Measurements from ENCODE around the gene HSPA4.
"Not testable (repeated sequence)": the region's sequence is repeated elsewhere in the genome, so short reads cannot be mapped to it uniquely, and the experiment has no call there.

Gene HSPA4

DNA sequence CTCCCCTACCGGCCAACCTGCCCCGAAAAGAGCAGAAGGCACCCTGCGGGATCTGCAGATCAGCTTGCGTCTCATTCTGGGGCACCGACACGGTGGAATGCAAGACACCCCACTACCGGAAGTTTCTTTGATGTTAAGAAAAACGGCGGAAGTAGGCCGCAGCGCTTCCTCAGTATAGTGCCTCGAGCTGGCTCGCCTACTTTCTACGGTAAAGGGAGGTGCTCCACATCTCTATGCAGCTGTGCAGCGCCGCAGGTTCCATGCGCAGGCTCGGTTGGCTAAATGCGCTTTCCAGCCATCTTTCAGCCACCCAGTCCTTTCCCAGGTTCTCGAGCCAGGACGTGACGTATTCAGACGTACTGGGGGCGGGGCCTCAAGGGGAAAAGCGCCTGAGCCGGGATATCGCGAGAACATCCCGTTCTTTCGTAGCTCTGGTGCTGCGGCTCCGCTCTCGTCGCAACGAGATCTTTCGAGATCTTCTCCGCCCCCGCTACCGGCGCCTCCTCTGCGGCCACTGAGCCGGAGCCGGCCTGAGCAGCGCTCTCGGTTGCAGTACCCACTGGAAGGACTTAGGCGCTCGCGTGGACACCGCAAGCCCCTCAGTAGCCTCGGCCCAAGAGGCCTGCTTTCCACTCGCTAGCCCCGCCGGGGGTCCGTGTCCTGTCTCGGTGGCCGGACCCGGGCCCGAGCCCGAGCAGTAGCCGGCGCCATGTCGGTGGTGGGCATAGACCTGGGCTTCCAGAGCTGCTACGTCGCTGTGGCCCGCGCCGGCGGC, at the start of gene HSPA4:
TSS of gene HSPA4 (plus strand) at position 472 of the 775 bp plus-strand sequence. CDS start at position 710, 238 bp downstream.
- peak; percentile 98 for DNase-seq

DNA sequence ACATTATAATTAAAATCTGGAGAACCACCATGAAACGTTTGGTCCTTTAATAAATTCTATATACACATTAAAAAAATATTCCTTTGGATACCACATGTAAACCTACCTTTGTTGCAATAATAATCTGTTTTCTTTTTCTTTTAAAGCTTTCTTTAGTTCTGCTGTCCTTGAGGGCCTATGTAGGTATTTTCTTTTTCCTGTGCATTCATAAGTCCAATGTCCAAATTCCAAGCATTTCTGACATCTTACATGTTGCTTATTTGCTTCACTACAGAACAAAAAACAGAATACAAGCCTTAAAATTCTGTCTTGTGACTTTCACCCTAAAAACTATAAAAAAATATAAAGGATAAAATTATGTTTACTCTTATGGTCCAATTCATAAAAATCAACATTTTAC, 45.2 kb upstream of the HSPA4 start:
- DNase-seq: no peak

DNA sequence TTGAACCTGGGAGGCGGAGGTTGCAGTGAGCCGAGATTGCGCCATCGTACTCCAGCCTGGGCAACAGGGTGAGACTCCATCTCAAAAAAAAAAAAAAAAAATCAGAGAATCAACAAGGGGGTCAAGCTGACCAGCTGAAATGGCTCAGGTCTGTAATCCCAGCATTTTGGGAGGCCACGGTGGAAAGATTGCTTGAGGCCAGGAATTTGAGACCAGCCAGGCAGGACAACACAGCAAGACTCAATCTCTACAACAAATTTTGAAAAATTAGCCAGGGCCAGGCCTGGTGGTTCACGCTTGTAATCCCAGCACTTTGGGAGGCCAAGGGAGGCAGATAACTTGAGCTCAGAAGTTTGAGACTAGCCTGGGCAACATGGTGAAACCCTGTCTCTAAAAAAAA, 43.4 kb upstream of the HSPA4 start:
- not testable (repeated sequence) for DNase-seq

DNA sequence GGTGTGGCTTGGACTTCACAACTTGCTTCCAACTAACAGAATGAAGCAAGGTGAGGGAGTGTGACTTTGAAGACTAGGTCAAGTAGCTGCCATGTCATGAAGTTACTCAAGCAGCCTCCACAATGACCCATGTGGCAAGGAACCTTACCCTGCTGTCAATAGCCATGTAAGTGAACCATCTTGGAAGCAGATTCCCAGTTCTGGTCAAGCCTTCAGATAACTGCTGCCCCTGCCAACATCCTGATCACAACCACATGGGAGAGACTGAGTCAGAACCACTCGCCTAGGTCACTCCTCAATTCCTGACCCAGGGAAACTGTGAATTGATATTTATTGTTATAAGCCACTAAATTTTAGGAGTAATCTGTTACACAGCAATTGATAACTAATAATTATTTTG, 36.3 kb upstream of the HSPA4 start:
- no peak for DNase-seq

DNA sequence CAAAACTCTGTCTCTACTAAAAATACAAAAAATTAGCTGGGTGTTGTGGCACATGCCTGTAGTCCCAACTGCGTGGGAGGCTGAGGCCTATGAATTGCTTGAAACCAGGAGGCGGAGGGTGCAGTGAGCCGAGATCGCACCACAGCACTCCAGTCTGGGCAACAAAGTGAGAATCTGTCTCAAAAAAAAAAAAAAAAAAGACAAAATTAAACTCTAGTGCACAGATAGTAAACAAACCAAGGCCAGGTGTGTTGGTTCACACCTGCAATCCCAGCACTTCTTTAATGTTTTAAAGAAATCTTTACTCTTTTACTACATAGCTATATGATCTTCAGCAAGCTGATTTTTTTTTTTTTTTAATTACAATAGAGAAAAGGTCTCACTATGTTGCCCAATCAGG, 33.8 kb upstream of the HSPA4 start:
- DNase-seq: no peak

DNA sequence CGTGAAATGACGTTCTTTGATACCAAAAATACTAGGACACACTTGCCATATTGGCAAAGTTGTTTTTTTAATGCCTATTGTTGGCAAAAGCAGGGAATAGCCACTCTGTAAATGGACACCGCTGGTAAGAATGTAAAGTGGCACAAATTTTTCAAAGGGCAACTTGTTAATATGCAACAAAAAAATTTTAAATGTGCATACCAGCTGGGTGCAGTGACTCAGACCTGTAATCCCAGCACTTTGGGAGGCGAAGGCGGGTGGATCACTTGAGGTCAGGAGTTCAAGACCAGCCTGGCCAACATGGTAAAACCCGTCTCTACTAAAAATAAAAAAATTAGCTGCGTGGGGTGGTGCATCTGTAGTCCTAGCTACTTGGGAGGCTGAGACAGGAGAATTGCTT, 32.3 kb upstream of the HSPA4 start:
- not testable (repeated sequence) for DNase-seq

DNA sequence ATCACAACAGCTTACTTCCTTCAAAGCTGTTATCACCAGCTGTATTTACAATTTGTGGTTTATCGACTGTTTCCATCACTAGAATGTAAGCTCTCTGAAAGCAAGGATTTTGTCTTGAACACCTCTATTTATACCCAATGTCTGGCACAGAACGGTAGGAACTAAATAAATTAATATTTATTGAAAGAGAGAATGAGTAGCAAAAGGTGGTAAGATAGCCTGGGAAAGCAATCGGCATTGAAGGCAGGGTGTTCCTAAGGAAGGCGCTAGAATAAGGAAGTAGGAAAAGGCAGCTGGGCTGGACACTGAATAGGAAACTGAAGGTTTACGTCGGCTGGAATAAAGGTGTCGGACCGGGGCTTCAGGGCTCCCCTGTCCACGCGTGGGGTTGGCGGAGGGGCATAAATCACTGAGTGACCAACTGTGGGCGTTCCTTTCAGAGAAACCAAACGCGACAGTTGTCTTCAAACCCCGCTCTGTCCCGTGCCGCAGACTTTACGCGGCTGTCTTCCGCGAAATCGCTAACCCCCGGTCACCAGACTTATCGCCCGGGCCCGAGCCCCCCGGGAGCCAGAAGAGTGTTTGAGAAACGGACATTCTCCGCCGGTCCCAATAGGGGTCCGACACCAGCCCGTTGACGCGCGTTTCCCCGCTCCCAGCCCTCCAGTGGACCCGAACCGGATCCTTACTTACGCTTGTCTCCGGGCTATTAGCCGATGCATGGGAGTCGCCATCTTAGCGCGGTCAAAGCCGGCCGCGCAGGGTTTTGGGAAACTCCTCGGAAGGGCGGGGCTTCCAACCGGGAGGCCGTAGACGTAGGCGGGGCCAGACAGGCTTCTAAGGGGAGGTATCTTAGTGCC, 25.8 kb upstream of the HSPA4 start, which contains the start of gene ZCCHC10:
TSS of gene ZCCHC10 (minus strand) at position 746 of the 860 bp plus-strand sequence. CDS start at position 734, 12 bp downstream.
- DNase-seq: peak; percentile 93

DNA sequence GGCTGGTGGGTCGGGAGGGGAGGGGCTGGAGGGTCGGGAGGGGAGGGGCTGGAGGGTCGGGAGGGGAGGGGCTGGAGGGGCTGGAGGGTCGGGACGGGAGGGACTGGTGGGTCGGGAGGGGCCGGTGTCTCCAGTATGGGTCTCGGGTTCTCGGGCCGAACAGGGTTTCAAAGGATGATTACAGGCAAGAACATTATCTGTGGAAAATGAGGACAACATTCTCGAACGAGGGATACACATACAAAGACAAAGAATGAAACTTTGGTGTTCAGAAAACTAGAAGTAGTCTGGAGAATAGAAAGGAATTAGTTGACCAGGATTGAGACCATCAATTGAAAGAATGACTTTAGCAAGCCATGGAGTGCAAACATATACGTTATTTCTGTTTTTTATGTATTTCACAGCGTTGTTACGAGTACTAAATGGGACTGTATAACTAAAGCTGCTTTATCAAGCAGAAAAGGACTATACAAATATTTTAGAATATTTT, 25.1 kb upstream of the HSPA4 start:
- DNase-seq: no peak

DNA sequence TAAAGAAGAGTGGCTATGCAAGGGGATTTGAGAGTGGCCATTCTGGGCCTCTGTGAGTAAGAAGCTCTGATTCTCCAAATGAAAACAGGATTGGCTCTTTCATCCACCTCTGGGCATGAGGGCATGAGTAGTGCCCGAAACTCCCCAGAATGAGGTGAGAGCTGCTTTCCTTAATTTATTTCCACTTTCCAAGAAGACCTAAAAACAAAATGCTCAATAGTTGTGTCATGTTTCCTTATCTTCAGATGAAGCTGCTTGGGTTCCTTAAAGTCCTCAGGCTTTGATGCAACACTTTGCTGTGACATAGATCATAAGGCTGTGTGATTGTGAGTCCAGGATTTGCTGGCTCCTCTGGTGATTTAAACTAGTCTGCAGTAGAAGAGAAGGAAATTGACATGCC, 22.4 kb upstream of the HSPA4 start:
- DNase-seq: no peak

DNA sequence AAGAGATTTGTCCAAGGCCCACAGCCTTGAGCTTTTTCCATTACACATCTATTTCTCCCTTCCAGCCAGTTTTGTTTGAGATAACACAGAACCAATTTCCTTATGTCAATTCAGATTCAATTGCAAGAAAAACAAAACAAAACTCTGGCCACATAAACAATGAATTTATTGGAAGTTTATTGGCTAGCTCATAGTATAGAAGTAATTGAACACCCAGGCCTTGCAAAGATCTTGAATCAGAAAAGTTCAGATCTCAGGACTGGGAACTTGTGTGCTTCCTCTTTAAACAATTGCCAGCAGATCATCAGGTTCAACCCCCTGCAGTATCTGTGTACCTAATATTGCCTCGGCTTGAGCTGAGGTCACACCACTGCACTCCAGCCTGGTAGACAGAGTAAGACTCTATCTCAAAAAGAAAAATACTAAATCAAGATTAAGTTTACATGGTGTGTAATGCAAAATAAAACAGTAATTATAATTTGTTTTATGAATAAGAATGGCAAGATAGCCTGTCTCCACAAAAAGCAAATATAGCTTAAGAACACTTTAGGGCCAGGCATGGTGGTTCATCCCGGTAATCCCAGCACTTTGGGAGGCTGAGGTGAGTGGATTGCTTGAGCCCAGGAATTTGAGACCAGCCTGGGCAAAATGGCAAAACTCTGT, 21.3 kb upstream of the HSPA4 start:
- DNase-seq: no peak

DNA sequence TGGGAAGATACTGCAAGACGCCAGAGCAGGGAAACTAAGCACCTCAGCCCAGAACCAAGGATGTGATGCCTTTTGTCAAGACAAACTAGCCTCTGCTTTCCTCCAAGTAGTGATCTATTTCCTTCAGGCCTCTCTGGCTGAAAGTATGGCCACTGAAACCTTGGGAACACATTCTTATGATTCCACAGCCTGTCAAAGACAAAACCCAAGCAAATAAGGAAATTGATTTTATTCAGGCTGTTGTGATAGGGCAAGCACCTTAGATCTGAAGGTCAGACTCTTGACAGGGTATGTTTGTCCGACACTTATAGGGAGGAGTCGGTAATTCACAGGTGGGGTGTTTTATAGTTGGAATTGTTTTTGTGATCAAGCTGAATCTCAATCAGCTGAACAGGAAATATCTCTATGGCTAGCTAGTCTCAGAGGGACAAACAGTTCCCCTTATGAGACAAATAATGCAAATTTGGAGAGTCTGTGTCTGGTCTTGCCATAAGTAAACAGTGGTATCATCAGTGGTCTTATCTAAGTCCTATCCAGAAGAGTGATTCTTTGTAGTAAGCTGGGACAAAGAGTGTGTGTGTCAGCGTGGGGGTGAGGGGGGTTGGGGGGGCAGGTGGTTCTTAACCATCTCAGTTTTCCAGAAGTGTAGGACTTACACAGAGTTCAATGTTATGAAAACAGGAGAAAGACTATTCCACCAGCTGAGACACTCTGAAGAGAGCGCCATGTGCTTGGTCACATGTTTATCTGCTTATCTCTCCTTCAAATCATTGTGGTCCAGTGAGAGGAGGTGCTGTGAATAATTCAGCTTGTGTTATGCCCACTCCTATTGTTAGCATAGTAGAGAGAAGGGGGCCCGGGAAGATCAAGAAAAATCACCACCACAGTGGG, 18.7 kb upstream of the HSPA4 start:
- DNase-seq: no peak

DNA sequence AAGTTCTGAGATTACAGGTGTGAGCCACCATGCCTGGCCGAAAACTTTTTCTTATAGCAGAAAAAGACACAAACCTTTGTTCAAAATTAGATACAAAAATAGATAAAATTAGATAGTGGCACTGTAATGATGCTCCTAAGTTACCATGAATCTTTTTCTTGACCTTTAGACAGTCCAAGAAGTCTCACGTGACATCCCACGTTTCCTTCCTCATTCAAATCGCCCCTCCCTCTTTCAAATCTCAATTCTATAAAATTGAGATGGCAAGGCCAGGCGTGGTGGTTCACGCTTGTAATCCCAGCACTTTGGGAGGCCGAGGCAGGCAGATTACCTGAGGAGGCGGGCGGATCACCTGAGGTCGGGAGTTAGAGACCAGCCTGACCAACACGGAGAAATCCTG, 17.7 kb upstream of the HSPA4 start:
- no peak for DNase-seq

DNA sequence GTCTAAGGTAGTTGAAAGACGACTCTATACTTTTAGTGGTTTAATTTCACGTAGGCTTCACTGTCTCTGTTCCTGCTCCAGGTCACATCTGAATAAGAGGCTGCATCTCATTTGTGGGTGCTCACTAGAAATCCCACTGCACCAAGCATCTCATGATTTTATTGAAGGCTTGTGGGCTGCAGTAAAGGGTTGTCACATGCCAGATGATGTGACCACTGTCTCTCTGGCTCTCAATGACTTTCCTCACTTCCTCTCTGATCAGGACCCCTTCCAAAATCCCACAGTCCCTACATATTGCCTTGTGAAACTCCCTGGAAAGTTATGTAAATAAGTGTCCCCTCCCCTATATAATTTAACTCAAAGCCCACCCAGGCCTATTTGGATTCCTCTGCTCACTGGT, 16.6 kb upstream of the HSPA4 start:
- DNase-seq: no peak

DNA sequence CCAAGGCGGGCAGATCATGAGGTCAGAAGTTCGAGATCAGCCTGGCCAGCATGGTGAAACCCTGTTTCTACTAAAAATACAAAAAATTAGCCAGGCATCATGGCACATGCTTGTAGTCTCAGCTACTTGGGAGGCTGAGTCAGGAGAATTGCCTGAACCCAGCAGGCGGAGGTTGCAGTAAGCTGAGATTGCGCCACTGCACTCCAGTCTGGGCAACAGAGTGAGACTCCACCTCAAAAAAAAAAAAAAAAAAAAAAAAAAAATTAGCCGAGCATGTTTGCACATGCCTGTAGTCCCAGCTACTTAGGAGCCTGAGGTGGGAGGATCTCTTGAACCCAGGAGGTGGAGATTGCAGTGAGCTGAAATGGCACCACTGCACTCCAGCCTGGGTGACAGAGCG, 15.1 kb upstream of the HSPA4 start:
- not testable (repeated sequence) for DNase-seq

DNA sequence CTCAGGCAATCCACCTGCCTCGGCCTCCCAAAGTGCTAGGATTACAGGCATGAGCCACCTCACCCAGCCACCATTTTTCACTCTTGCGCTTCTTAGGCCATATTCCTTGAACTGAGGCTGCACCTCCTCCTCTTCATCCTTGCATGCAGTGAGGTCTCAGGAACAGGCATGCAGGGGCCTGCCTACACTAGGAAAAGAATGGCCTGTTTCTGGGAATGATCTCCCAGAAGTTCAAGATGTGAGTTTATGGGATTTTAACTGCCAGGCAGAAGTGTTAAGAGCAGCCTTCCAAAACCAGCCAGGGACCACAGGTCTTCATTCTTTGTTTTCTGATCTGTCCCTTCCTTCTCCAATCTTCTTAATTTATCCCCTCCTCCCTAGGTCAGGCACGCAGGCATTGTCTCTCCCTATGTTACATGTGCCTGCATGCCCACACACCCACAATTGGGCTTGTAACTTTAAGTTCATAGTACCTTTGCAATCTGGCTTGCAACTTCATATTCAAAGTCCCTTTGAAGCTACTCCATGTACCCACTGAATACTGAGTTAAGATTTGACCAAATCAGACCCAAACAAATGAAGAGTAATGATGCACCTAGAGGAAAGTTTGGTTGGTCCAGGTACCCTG, 10.5 kb upstream of the HSPA4 start:
- no peak for DNase-seq

DNA sequence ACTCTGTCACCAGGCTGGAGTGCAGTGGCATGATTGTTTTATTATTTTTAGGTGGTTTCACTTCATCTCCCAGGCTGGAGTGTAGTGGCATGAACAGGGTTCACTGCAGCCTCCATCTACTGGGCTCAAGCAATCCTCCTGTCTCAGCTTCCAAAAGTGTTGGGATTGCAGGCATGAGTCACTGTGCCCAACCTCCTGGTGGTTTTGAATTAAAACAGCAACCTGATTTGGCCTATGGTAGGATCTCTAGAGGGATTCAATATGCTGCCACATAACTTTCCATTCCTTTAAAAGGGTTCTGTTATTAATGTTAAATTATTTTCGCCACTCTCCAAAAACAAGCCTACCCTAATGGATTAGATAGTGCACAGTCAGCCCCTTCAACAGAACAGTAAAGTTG, 9.9 kb upstream of the HSPA4 start:
- no peak for DNase-seq

DNA sequence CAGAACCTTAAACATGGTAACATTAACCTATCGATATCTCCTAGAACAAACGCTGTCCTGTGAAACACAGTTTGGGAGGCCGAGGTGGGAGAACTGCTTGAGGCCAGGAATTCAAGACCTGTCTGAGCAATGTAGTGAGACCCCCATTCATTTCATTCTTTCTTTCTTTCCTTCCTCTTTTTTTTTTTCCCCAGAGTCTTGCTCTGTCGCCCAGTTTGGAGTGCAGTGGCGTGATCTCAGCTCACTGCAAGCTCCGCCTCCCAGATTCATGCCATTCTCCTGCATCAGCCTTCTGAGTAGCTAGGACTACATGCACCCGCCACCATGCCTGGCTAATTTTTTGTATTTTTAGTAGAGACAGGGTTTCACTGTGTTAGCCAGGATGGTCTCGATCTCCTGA, 5.3 kb upstream of the HSPA4 start:
- not testable (repeated sequence) for DNase-seq

DNA sequence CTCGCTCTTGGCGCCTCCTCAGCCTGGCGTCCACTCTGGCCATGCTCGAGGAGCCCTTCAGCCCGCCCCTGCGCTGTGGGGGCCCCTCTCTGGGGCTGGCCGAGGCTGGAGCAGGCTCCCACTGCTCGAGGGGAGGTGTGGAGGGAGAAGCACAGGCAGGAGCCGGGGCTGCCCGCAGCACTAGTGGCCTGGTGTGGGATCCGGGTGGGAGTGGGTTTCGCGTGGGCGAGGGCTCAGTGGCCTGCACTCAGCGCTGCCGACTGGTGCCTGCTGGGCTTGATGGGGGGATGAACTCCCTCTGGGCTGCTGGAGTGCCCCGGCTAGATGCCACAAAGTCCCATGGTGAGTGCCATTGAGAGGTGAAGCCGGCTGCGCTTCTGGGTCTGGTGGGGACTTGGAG, 4.4 kb upstream of the HSPA4 start:
- no peak for DNase-seq

DNA sequence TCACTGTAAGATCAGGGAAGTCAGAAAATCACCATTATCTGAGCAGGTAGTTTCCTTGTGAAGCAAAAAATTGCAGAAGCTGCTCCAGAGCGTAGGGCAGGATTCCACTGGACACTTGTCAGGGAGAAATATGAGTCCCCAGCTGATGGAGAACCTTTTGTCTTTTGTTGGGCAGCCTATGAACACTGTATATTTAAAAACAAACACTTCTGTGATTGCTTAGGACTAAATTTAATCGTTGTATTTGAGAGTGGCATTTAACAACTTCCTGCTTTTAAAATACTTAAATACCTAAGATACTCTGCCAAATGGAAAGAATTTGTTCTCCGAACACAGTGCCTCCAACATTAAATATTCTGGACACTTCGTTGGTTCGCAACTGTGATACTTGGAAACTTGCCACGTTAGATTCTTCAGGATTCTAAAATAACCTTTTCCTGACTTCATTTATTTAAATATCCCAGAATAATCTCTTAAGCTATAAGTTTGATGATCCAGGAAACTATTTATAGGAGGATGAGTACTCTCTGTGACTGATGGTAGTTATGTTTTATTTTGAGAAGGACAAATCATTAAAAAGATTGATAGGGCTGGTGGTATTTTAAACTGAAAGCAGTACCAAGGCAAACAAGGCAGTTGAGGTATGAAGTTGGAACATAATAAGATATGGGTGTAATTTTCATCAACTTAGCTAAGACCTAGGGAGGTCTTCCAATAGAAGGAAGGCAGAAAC, 2.7 kb upstream of the HSPA4 start:
- DNase-seq: no peak

DNA sequence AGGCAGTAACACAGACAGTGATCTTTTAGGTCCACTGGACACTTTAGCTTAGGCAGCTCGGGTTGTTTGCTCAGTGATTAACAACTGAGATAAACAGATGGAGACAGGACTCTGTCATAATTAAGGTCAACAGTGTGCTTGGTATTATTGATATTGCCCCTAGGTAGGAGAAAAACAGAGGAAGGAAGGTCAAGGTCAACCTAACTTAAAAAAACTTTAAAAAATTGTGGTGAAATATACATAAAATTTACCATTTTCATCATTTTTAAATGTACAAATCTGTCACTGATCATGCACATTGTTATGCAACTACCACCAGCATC, 2.1 kb upstream of the HSPA4 start:
- no peak for DNase-seq

DNA sequence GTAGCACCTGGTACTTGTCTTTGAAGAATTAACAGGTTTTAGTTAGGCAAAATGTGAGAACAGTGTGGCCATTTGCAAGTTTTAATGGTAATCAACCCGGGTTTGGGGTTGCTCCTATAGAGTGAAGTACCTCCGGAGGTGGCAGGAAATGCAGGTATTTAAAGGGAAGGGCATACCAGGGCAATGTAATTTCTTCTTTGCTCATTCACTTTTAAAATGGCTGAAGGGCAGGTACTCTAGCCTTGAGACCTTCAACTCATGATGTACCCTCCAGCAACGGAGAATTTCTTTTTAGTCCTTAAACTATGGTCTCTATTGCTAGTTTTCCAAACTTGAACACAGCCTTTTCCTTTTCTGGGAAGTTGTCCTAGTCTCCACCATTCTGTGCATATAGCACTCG, 1.3 kb upstream of the HSPA4 start:
- DNase-seq: no peak

Measured in CD4-positive, alpha-beta T cell treated with Interleukin-15 for 1 hour (primary cell).